Pulmonary artery endothelial cell (primary cell): ENCODE data around the gene ASCC3. TPM values are rescaled to one million over a fixed set of nuclear protein-coding genes. Genes with fewer than 3 reads are reported as not detected.

Experiments used
- DNase-seq: peaks from one replicate; pipeline ENCODE4 v3.0.0-alpha.2; 2011; ENCODE audit warnings: low read depth, low spot score
- total RNA-seq: library from RNA; depleted of rRNA; stranded (reverse); fragments of >200 nt; gene quantifications from 2 replicates; pipeline ENCODE4 v1.2.3, GENCODE V29; 2014

ASCC3 gene
- total RNA-seq, 1 donor from 2014 or later, result 74.1 TPM

GRCh38 chr6:100599088-100599770 is 281.9 kb downstream of the ASCC3 start:
- no peak for DNase-seq

GRCh38 chr6:100595456-100595855 is 285.7 kb downstream of the ASCC3 start:
- no peak for DNase-seq

GRCh38 chr6:100593522-100593921 is 287.6 kb downstream of the ASCC3 start:
- no peak for DNase-seq

DNA sequence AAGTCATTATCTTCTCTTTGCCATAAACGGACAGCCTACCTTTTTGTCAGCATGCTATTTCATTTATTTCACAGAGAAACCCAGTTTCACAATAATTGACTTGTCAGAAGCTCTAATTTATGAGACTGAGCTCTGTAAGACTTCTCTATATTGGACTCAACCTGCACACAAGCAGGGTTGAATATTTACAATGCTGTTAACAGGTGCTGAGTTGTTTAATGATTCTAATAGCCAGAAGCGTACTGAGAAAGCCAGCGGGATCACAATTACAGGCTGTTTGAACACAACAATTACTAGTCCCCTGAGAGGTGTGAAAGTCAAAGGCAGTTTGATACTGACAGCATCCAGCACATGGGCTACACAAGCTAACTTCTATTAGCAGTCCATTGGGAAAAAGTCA is 288.2 kb downstream of the ASCC3 start:
- no peak for DNase-seq

DNA sequence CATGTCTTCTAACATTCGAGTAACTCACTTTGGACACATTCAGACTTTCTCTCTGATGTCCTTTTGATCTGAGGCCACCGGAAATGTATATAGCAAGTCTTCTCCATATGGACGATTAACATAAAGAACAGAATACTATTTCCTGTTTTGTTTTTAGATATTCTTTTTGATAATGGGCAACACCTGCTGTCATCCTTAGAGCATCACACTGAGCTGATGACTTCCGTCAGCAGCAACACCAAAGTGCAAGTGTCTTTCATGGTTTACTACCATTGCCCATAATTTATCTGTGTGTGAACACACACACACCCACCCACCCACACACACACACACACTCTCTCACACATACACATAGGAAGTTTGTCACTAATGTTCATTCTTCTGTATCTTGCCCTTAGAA is 303.7 kb downstream of the ASCC3 start:
- DNase-seq, result no peak

GRCh38 chr6:100575921-100576320 is 305.2 kb downstream of the ASCC3 start:
- DNase-seq, result no peak

- no peak for DNase-seq
Measured at GRCh38 chr6:100574836-100575235, 306.3 kb downstream of the ASCC3 start.

- peak; percentile 3 for DNase-seq
Measured at GRCh38 chr6:100573166-100573565, 308.0 kb downstream of the ASCC3 start.

GRCh38 chr6:100568255-100568654 is 312.9 kb downstream of the ASCC3 start:
- DNase-seq, result no peak

GRCh38 chr6:100566563-100566962 is 314.6 kb downstream of the ASCC3 start:
- DNase-seq, result no peak

DNA sequence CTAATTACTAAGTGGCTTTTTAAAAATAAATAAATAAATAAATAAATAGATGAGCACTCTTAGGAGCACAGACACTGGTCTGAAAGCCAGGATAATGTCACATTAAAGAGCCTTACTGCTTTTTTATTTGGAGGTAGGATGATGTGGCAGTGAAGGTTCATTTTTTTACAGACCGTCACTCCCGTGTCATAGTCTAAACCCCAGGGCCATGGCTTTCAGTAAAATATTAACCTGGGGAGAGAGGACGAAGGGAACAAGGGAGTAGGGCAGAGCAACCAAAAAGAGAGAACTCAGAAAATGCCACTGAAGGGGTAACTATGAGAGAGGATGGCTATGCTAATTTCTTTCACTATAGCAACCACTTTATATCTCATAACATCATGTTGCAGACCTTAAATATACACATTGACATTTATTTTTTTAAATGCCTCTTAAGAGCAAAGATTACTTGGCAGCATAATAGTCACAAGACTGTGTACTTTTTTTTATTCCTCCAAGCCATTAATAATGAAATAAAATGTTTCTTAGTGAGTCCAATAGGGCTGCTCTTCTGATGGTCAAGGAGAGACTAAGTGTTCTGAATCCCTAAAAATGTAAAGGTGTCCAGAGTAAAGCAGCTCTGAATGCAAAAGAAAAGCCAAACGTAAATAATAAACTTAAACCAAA is 315.6 kb downstream of the ASCC3 start:
- DNase-seq, result no peak

DNA sequence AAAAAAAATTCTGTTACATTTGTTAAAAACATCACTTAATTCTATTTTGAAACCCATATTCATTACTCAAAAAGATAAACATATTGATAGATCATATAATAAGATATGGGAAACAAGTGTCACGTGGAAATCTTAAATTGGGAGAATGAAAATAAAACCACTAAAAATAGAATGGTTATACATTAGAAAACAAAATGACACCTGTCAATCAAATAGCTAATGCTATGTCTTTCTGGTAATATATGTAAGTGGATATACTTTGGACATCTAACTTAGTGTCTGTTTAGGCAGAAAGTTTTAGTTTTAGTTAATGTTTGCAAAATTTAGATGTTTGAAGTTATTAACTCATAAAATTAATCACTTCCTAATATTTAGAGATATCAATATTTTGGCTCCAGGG is 321.3 kb downstream of the ASCC3 start:
- DNase-seq, result no peak

DNA sequence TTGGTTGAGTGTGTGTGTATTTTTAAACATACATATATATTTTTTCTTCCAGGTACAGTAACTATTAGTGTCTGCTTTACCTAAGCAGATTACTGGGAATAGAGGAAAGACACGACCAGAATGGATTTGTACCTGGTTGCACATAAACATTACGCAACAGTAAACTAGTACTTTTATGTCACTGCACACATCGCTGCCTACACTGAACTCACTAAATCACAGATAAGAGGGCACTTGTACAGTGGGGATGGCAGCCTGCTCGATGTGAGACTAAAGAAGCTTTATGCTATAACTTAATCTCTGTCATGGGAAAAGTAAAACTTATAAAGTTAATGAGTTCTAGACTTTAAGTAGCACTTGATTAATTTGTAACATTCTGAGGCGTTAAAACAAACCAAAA is 326.9 kb downstream of the ASCC3 start:
- no peak for DNase-seq

DNA sequence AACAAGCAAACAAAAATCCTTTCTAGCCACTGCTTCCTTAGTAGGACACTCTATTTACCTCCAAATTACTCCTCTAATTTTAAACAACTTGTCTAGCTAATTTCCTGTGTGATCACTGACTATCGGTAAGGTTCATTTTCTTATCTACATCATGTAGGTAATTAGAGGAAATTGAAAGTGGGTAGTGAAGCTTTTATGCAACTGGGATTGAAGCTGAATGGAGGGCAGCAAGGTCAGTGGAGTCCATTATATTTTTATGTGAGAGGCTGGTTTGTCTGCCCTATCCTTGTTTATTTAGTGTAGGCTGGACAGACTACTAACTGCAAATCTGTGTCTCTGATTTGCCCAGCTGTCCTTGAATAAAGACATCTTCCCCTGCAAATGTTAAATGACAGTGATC is 327.9 kb downstream of the ASCC3 start:
- no peak for DNase-seq

DNA sequence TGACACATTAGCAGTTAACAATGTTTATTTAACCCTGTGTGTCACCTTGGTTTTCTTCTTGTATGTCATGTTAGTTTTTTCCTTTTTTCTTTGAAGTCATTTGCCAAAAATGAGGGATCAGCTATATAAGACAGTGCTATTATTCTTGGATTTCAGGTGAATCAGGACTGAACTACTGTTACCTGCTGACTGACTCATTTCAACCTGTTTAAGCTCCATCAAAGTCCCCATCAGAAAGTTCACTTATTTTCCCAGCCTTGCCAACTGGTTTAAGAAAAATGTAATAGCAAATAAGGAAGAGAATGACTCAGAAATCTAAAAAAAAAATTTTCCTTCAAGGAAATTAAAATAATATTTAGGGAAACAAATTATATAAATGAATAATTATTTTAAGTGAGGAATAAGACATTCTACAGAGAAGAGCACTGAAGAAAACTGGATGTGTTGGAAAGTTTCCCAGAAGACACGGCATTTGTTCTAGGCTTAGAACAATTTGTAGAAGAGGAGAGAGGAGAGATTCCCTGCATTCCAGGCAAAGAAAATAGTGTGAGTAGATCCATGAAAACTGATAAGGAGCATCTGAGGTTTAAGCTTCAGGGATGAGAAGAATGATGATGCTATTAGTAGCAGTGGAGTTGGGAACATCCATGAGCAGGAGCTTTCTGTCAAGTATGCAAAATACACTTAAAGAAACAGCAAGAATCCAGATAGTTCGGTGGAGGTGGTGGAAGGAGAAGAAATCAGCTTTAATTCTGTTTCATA is 331.5 kb downstream of the ASCC3 start:
- DNase-seq, result no peak

DNA sequence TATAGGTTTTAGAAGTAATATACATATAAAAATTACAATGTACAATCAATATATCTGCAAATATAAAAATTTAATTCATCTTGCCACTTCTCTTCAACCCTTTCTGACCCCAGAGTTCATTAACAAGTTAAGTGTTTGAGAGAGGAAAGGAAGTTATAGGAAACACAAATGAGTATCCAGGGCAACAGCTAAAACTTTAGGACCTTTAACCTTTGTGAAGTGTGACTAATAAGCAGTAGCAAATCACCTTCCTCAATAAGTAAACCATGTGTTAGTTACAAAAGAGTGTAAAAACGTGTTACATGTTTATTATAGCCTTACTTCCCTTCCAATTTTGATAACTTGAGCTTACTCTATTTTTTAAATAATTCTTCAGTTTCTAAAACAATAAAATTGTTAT is 343.0 kb downstream of the ASCC3 start:
- peak; percentile 40 for DNase-seq

GRCh38 chr6:100518588-100518987 is 362.5 kb downstream of the ASCC3 start:
- DNase-seq, result no peak

DNA sequence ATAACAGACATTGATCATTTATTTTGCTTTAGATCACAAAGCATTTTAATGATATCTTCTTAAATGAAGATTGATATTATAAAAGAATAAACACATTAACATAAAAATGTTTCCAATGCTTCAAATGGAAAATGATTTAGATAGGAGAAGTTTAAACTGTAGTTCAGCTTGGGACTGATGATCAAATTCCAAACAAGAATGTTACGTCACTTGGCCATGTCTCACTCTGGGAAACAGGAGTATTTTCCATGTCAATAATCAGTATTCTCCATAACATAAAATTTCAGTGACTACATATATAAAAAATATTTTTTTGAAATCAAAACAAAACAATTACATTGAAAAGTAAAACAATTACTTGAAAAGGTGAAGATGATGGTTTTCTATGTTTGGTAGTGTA is 363.5 kb downstream of the ASCC3 start:
- DNase-seq, result no peak

DNA sequence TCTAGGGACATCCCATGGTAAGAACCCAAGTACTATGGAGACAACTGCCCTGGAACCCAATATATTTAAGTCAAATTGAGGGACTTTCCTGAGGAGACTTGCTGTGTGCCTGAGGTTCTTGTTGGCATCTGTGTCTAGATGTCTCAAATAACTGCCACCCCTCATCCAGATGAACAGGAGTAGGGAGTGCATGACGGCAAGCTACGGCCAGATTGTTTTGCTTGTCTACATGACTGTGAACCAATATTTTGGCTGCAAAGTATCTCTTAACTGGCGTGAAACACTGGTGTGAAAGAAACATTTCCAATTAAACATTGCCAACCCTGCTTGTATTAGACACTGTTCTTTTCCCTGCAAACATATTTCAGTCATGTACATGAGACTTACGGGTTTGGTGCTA is 364.0 kb downstream of the ASCC3 start:
- DNase-seq, result no peak

DNA sequence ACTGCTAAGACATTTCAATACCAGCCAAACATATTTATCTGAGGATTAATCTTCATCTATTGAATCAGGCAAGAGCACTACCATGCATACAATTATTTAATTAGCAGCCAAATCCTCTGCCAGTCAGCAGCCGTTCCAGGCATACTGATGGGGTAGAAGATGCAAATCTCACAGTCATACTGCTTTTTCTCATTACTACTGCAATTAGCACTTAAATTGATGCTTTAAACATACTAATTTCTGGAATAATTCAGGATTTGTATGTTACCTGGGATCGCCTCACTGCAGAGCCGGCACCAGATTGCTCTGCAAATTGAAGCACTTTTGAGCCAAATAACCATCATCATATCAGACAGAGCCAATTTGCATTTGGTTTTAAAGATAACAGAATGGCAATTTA is 366.5 kb downstream of the ASCC3 start:
- DNase-seq, result no peak

GRCh38 chr6:100512203-100512862 is 368.8 kb downstream of the ASCC3 start:
- DNase-seq, result no peak

DNA sequence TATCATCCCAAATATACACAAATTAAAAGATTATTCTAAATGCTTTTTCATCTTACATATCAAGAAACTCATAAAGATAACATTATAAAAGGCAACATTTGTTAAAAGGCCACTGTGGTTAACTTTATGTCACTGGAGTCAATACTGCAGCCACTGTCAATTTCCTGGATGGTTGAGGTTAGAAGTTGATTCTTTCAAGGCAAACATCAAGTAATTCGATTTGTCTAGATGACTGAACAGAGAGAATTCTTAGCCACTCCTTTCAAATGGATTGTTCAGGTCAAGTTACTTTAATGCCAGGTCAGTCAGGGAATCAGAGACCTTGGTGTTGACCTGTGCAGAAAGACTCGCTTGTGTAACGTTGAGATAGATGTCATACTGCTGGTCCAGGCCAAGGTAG is 372.0 kb downstream of the ASCC3 start:
- DNase-seq, result no peak
